ENCODE data around the gene MYOZ1. TPM values are rescaled to one million over a fixed set of nuclear protein-coding genes. Genes with fewer than 3 reads are reported as not detected.
"Not testable (repeated sequence)": the region's sequence is repeated elsewhere in the genome, so short reads cannot be mapped to it uniquely, and the experiment has no call there.

MYOZ1 gene
- total and polyA plus RNA-seq, 9 donors, result 0.25 to 6.1 (median 1.1) TPM; not detected in 1

DNA sequence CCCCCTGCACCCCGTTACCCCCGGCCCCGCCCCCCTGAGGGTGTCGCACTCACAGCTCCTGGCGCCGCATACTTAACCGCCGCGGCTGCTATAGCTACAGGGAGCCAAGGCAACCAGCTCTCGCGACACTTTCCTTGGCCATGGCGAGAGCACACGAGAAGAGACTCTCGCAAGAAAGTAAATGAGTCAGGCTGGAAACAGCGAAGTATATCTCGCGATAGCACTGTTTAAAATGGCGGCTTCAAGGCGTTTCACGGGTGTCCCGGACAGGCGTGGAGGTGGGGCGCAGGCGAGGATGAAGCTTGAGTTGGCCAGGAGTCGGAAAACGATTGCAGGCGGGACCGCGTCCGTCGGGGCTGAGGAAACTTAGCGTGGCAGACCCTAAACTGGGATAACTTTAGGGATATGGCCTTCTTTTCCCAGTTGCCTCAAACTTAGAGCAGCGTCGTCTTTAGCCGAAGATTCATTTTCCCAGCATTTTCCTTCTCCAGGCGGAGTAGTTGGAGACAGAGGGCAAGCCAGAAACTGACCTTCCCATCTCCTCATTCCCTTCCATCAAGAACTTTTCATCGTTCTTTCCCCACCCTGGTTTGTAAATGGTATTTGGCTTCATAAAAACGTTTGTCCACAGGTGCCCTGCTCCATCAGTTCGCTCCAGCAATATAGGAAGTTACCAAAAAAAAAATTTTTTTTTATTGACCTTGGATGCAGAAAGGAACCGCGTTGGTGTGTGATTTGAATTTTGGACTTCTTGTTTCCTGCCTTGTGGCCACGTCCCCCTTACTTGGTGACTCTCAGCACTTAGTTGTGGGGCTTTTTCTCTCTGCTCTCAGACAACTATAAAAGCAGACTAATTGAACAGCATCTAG is 15.2 kb downstream of the MYOZ1 start:
- TF ChIP-seq EP300 (IDR thresholded peaks at IDR 0.05), result no peak
- peak; percentile 52 for TF ChIP-seq POLR2A (IDR thresholded peaks at IDR 0.05)
- 1 to 2% (median 2%) methylated on average over 41 to 42 of the region's 42 CpGs for WGBS, 3 donors
- H3K9me3 ChIP-seq, result no peaks in the 10 kb centered on the region

DNA sequence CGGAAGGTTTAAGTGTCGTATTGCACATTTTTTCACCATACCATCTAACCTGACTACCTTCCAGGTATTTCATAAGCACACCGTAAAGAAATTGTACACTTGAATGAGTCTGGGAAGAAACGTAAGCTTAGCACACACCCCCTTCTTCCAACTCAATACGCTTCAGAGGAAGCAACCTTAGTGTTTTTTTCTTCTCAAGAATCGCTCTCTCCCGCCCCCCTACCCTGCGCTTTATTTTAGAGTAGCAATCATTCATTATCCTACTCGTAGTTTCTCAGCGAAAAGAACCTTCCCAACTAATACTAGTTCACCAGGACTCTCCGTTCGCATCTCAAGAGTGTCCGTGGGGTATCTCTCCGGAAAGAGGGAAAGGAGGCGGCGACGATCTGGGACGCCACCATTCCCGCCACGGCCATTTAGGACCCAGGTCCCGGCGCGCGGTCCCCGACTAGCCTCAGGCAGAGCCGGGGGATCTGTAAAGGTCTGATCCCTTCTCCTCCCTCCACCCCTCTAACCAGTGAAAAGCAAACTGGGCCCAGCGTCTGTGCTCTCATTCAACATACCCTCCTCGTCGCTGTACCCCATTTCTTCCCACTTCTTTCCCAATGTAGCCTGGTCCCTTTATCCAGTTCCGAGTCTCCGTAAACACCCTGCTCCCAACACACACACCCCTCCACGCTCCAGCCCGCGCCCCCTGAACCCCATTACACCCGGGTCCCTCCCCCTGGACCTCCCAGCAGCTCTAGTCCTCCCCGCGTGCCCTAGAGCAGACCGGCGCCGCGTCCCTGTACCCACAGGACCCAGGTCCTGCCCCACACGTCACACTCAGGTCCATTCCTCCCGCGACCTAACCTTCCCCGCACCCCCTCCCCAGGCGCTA is 16.0 kb downstream of the MYOZ1 start:
- 0% methylated on average over 46 of the region's 46 CpGs for WGBS, 3 donors
- peak overlapping the region; percentile 91 for H3K4me3 ChIP-seq
- no peaks in the 10 kb centered on the region for H3K36me3 ChIP-seq
- TF ChIP-seq, protein P1, sequence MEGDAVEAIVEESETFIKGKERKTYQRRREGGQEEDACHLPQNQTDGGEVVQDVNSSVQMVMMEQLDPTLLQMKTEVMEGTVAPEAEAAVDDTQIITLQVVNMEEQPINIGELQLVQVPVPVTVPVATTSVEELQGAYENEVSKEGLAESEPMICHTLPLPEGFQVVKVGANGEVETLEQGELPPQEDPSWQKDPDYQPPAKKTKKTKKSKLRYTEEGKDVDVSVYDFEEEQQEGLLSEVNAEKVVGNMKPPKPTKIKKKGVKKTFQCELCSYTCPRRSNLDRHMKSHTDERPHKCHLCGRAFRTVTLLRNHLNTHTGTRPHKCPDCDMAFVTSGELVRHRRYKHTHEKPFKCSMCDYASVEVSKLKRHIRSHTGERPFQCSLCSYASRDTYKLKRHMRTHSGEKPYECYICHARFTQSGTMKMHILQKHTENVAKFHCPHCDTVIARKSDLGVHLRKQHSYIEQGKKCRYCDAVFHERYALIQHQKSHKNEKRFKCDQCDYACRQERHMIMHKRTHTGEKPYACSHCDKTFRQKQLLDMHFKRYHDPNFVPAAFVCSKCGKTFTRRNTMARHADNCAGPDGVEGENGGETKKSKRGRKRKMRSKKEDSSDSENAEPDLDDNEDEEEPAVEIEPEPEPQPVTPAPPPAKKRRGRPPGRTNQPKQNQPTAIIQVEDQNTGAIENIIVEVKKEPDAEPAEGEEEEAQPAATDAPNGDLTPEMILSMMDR (IDR thresholded peaks at IDR 0.05), result no peak
- no peak for TF ChIP-seq POLR2A (IDR thresholded peaks at IDR 0.05)
- TF ChIP-seq EP300 (IDR thresholded peaks at IDR 0.05), result no peak
- H3K27ac ChIP-seq, result peak overlapping the region; percentile 16 to 73
- DNase-seq, result peak in 3 of 5 donors; percentile 30 to 39 (median 31)
- no peaks in the 10 kb centered on the region for H3K9me3 ChIP-seq
- H3K27me3 ChIP-seq, result no peaks in the 10 kb centered on the region
- intact Hi-C loops (cut with DNase I), result no loop called here
- H3K4me1 ChIP-seq (ENCODE audit: insufficient read depth), result peaks cover 2% of the 10 kb centered on the region

More for the DNA sequence above, 15.2 kb downstream of the MYOZ1 start:
- peak overlapping the region; percentile 16 to 73 for H3K27ac ChIP-seq
- peak; percentile 90 to 96 (median 93) for DNase-seq
- peak overlapping the region; percentile 91 for H3K4me3 ChIP-seq
- peaks cover 2% of the 10 kb centered on the region for H3K4me1 ChIP-seq (ENCODE audit: insufficient read depth)
- no peaks in the 10 kb centered on the region for H3K27me3 ChIP-seq
- intact Hi-C loops (cut with DNase I), result no loop called here
- no peaks in the 10 kb centered on the region for H3K36me3 ChIP-seq

DNA sequence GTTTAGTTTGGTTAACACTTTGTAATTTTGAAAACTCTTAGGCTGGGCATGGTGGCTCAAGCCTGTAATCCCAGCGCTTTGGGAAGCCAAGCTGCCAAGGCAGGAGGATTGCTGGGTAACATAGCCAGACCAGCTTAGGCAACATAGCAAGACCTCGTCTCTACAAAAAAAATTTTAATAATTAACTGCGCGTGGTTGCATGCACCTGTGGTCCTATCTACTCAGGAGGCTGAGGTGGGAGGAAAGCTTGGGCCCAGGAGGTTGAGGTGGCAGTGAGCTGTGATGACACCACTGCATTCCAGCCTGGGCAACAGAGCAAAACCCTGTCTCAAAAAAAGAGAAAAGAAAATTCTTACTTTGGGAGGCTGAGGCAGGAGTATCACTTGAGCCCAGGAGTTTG is 18.2 kb downstream of the MYOZ1 start:
- H3K4me1 ChIP-seq (ENCODE audit: insufficient read depth), result peaks cover 2% of the 10 kb centered on the region
- H3K4me3 ChIP-seq, result no peak overlapping the region
- DNase-seq, result no peak
- TF ChIP-seq EP300 (IDR thresholded peaks at IDR 0.05) (no peak), POLR2A (IDR thresholded peaks at IDR 0.05) (no peak)
- TF ChIP-seq, protein P1 (IDR thresholded peaks at IDR 0.05), result no peak
- no peaks in the 10 kb centered on the region for H3K27me3 ChIP-seq
- WGBS, 3 donors, result 95 to 97% (median 95%) methylated on average over 4 of the region's 4 CpGs
- no peaks in the 10 kb centered on the region for H3K9me3 ChIP-seq
- intact Hi-C loops (cut with DNase I), result no loop called here
- no peak overlapping the region for H3K27ac ChIP-seq
- H3K36me3 ChIP-seq, result no peaks in the 10 kb centered on the region

DNA sequence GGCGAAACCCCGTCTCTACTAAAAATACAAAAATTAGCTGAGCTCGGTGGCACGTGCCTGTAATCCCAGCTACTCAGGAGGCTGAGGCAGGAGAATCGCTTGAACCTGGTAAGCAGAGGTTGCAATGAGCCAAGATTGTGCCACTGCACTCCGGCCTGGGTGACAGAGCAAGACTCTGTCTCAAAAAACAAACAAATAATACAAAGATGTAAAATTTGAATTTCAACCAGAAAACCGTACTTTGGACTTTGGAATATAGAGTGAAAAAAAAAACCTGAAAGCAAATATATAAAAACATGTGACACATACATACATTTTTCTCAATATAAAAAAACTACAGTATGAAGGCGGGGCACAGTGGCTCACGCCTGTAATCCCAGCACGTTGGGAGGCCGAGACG is 20.3 kb downstream of the MYOZ1 start:
- intact Hi-C loops (cut with DNase I); H3K9me3 ChIP-seq; DNase-seq; H3K4me3 ChIP-seq; H3K36me3 ChIP-seq; H3K27ac ChIP-seq; H3K27me3 ChIP-seq; H3K4me1 ChIP-seq (ENCODE audit: insufficient read depth): not testable (repeated sequence)
- 92 to 94% (median 94%) methylated on average over 12 of the region's 12 CpGs for WGBS, 3 donors

DNA sequence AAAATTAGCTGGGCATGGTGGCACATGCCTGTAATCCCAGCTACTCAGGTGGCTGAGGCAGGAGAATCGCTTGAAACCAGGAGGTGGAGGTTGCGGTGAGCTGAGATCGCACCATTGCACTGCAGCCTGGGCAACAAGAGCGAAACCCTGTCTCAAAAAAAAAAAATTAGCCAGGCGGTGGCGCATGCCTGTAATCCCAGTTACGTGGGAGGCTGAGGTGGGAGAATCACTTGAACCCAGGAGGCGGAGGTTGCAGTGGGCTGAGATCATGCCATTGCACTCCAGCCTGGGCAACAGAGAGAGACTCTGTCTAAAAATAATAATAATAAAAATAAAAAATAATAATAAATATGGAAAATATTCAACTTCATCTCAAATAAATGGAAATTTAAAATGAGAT is 24.1 kb downstream of the MYOZ1 start:
- H3K36me3 ChIP-seq; H3K9me3 ChIP-seq; DNase-seq; H3K4me3 ChIP-seq; H3K27me3 ChIP-seq; H3K4me1 ChIP-seq (ENCODE audit: insufficient read depth); H3K27ac ChIP-seq; intact Hi-C loops (cut with DNase I): not testable (repeated sequence)
- WGBS, 3 donors, result 96 to 98% (median 97%) methylated on average over 8 of the region's 8 CpGs
